IPS-18c (cell line): ENCODE measurements around the gene FDXACB1.
"Not testable (repeated sequence)": the region's sequence is repeated elsewhere in the genome, so short reads cannot be mapped to it uniquely, and the experiment has no call there.

Experiments used
- H3K4me3 ChIP-seq: 2 replicates; pipeline ENCODE4 v1.7.0; 2013; ENCODE audit warnings: low read depth, mild to moderate bottlenecking, low read length, moderate library complexity; ENCODE audit not compliant: insufficient read depth
- H3K9me3 ChIP-seq: one replicate; pipeline ENCODE4 v1.6.1; 2013; ENCODE audit warnings: mild to moderate bottlenecking, low read length, moderate library complexity; ENCODE audit not compliant: control insufficient read depth, insufficient read depth

Gene FDXACB1

DNA sequence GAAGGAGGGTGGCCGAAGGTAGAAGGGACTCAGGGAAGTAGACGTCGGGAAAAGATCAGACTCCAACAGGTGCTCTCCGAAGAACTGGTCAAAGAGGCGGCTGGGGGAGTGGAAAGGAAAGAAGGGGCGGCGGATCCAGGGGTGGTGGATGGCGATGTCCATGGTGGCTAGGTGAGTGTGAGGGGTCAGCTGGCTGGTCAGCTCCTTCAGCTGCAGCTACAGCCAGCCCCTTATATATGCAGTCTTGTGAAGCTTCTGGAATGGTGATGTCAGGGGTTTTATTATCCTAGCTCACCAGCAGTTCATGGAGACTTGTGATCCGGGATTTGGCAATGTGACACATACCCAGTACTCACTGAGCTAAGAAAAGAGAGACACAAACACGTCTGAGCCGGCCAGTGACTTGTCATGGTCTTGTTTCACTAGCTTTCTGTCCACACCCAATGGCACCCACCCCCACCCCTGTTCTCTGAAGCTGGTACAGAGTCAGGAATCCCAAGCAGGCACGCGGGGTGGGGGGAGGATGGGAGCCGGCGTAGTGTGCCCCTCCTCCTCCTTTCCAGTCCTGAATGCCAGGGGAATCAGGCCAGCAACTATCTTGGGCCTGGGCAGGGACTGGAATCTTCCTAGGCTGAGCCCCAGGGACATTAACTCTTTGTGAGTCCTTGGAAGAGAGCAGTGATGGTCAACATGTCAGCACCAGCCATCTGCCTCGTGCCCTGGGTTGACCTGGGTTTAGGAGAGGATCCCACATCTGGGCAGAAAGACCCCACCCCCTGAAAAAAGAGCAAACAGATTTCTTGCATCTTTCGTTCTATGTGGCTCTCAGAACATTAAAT lies 32.8 kb upstream of the FDXACB1 start, which contains the start of gene CRYAB:
CRYAB (minus strand) TSS at position 208 of the 839 bp plus-strand sequence; CDS start at position 162, 46 bp downstream.
- 0 out of 2 replicates have a peak within 1 kb of the TSS, but pooled peaks have one; percentile 5 for H3K4me3 ChIP-seq
- H3K9me3 ChIP-seq, result no peaks in the 10 kb centered on the region

DNA sequence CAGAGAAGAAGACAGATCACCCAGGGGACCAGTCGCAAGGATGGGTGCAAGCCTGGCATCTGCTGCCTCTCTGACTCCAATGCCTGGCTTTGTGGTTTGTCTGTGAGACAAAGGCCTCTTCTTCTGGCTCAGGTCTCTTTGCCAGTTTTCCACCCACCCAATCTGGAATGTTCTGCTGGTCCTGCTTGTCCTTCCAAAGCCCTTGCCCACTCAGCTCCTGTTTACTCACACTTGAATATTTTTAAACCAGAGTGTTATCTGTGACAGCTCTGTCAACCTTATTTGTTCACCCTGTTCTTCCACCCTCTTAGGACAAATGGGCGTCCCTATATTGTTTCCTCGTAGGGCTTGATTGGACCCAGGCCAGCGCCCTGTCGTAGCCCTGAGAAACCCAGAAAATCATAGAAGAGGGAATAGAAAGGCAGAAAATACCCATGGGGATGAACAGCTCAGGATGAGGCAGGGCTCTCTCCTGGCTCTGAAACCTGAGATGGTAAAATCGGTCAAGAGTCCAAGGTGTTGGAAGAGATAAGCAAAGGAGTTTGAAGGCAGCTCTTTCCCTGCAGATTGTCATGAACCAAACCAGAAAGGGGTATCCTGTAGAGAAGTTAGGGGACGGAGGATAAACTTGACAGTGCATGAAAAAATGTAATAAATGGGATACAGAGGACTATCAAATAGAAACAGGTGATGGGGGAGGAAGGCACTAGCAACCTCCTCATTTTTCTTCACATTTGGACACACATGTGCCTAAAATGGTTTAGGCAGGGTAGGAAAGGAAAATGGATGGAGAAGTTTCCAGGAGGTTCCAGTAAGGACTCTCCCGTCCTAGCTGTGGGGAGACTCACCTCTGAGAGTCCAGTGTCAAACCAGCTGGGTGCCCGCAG lies 32.0 kb upstream of the FDXACB1 start:
- no peak overlapping the region for H3K4me3 ChIP-seq
- no peaks in the 10 kb centered on the region for H3K9me3 ChIP-seq

DNA sequence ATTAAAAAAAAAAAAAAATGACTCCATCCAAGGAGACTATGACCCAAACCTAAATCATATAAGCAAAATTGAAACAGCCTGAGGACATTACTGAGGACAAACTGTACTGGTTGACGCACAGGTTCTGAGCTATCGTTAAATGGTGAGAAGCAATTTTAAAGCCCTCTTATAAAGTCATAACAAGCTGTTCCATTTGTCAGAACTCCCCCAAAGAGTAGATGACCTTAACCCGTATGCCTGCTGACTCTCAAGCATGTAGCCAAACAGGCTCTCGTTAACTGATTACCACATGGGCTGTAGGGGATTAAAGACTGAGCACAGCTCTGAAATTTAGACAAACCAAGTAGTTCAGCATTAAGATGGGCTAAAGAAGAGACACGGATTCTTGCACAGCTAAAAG lies 30.4 kb upstream of the FDXACB1 start:
- Histone ChIP-seq H3K9me3 (no peaks in the 10 kb centered on the region), H3K4me3 (no peak overlapping the region)

DNA sequence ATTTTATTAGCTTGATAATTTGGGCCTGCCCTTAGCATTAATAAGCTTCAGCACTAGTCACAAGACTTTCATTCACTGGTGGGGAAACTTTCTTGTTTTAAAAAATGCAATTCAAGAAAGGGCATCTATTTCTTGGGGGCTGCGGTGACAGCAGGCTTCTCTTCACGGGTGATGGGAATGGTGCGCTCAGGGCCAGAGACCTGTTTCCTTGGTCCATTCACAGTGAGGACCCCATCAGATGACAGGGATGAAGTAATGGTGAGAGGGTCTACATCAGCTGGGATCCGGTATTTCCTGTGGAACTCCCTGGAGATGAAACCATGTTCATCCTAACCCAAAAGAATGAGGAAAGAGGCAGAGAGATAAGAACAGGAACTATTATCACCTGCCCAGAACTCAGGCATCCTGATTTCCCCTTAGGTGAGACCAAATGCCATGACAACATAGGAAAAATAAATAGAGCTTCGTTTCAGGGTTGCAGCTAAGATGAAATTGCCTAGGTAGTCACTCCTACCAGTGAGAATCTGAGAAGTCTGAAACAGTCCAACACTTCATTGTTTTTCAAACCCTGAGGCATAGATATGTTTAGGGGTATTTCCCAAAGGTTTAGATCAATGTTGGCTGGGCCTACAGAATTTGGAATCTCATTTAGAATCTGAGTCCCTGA lies 29.8 kb upstream of the FDXACB1 start:
- H3K4me3 ChIP-seq, result no peak overlapping the region
- H3K9me3 ChIP-seq, result no peaks in the 10 kb centered on the region

DNA sequence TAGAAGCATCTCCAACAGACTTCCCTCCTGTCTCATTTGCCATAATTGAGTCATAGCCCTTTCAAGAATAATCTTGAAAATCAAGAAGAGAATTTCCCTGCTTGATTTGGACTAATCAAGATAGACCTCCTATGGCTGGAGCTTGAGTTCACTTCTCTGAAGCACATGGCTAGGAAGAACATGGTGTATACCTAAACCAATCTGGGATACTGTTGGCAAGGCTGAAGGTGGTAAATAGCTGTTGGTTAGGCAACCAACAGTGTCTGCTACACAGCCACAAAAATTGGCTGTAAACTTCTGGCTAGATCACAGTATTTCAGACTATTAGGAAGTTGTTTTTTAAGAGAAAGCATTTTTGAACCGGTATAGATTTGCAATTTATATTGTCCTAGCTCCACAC lies 27.7 kb upstream of the FDXACB1 start:
- H3K4me3 ChIP-seq, result no peak overlapping the region
- no peaks in the 10 kb centered on the region for H3K9me3 ChIP-seq

DNA sequence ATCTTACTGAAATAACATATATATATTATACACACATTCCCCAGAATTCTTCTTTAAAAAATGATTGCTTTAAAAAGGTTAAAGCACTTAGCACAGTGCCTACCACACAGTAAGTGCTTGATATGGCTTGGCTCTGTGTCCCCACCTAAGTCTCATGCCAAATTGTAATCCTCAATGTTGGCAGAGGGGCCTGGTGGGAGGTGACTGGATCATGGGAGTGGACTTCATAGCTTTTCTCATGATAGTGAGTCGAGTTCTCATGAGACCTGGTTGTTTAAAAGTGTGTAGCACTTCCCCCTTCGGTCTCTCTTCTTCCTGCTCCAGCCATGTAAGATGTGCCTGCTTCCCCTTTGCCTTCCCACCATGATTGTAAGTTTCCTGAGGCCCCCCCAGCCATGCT lies 26.4 kb upstream of the FDXACB1 start:
- Histone ChIP-seq H3K4me3 (no peak overlapping the region), H3K9me3 (no peaks in the 10 kb centered on the region)

DNA sequence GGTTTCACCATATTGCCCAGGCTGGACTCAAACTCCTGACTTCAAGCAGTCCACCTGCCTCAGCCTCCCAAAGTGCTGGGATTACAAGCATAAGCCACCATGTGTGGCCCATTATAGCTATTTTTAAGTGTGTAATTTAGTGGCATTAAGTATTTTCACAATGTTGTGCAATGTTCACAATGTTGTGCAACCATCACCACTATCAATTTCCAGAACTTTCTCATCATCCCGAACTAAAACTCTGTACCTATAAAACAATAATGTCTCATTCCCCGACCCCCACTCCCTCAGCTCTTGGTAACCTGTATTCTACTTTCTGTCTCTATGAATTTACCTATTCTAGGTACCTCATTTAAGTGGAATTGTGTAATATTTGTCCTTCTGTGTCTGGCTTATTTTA lies 7.9 kb upstream of the FDXACB1 start:
- Histone ChIP-seq H3K4me3 (no peak overlapping the region), H3K9me3 (no peaks in the 10 kb centered on the region)

DNA sequence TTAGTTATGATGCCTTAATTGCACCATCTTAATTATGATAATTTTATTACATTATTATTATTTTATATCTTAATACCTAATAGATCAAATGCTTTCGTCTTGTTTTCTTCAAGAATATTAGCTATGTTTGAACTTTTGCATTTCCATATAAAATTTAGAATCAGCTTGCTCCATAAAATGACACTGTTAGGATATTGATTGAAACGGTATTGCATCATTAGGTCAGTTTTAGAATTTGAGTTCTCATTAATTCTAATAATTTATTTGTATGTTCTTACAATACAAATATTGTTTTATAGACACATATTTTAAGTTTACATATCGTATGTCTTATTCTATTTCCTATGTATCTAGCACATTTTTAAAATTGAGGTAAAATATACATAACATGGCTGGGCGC lies 7.1 kb upstream of the FDXACB1 start:
- H3K9me3 ChIP-seq, result no peaks in the 10 kb centered on the region
- no peak overlapping the region for H3K4me3 ChIP-seq

DNA sequence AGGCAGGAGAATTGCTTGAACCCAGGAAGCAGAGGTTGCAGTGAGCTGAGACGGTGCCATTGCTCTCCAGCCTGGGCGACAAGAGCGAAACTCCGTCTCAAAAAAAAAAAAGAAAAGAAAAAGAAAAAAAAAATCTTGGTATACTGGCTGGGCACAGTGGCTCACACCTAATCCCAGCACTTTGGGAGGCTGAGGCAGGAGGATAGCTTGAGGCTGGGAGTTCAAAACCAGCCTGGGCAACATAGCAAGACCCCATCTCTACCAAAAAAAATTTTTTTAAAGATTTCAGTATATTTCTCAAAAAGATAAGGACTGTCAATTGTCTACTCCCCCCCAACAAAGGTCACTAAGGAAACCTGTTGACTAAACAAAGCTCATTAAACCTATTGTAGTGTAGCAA lies 6.1 kb upstream of the FDXACB1 start:
- H3K4me3 ChIP-seq, H3K9me3 ChIP-seq: not testable (repeated sequence)

DNA sequence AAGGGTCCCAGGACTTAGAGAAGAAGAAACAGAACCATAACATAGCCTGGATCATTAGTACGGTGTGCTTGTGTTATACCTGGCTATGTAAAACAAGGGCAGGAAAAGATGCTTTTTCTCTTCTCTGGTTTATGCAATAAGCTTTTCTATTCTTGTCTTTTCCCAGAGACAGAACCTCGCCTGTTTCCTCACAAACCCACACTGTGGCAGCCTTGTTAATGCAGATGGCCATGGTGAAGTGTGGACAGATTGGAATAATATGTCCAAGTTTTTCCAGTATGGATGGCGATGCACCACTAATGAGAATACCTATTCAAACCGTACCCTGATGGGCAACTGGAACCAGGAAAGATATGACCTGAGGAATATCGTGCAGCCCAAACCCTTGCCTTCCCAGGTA lies 3.2 kb upstream of the FDXACB1 start:
- no peak overlapping the region for H3K4me3 ChIP-seq

DNA sequence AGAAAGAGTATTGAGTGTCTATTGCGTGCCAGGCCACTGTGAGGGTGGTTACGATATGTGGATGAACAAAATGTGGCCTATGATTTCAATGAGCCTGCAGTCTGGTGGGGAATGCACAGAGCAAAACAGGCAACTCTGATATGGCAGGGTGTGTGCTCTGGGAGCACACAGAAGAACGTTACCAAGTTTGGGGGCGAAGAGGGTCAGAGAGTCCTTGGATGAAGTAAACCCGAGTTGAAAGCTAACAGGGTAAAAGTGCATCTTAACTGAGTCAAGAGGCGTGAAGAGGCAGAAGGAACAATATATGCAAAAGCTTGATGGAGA lies 634 bp upstream of the FDXACB1 start:
- Histone ChIP-seq H3K4me3 (peak overlapping the region; percentile 82), H3K9me3 (no peaks in the 10 kb centered on the region)

More for the DNA sequence above, 3.2 kb upstream of the FDXACB1 start:
- no peaks in the 10 kb centered on the region for H3K9me3 ChIP-seq

DNA sequence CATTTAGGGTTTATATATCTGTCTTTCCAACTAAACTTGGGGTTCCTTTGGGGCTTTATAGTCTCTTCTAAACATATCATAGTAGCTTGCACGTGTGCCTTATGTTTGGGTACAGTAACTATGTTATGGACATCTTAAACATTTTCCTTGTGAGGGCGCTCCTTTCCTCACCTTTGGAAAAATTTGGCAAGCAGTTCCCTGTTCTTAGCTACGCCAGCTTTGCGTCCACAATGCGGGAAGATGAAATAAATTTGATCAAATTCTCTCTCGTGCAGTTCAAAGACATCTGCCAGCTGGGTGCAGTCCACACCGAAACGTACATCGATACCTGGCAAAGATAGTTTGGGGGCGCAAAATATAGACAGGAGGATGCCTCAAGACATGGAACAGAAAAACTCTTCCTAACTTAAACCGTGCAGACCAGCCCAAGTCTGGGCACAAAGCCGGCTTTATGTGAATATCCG lies 548 bp downstream of the FDXACB1 start:
- Histone ChIP-seq H3K9me3 (no peaks in the 10 kb centered on the region), H3K4me3 (peak overlapping the region; percentile 82; the same call in 1 of the 2 replicates)

DNA sequence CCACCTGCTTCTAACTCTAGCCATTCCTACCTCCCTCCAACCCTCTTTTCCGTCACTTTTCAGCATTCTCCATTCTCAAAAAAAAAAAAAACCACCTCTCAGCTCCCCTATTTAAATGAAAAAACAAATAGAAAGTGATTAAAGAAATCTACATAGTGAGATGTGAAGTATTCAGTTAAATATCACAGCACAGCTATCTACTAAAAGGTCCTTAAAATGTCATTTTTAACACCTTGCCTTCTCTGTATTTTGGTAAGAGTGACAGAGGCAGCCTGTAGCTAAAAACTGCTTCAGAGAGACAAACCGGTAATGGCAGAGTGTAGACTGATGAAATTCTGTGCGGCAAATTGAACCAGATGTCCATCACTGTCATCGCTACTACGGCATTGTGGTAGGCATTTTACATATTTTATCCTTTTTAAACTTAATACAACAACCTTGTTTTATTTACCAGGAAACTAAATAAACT lies 7.2 kb downstream of the FDXACB1 start:
- H3K9me3 ChIP-seq, result no peaks in the 10 kb centered on the region
- peak overlapping the region; percentile 92 for H3K4me3 ChIP-seq

DNA sequence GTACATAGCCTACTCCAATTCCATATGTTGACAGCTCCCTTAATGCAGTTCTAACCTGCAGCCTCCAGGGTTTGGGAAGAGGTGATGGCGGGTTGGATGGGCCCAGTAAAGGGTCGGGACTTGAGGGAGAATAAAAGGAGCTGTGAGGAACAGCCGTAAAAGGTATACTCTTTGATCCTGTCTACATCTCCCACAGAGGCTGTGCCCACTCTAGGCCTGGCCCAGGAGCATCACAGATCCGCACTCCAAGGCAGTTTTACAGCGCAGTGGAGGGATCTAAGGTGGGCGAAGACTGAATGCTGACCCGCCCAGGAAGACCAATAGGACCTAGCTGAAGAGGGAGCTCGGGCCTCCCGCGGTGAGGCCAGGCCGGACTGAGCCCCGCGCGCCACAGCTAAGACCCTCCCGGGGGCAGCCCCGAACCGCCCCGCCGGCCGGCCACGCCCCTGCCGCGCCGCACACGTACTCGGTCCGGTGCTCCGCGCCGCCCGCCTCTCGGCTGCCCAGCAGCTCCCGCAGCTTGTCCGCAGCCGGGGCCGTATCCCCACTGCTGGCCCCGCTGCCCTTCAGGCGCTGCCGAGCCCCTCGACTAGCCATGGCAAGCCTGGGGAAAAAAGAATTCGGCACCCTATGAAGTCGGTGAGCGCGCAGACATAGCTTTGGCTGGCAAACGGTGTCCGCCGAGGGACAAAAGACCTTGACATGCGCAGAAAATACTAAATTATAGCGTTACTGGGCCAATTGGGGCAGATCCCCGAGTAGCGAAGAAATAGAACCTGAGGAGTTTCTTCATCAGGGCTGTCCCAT lies 7.9 kb downstream of the FDXACB1 start, which contains the start of gene ALG9:
ALG9 (minus strand) TSS at position 696 of the 807 bp plus-strand sequence; CDS start at position 597, 99 bp downstream.
- H3K9me3 ChIP-seq, result no peaks in the 10 kb centered on the region
- peak within 1 kb of the TSS; percentile 92 for H3K4me3 ChIP-seq

DNA sequence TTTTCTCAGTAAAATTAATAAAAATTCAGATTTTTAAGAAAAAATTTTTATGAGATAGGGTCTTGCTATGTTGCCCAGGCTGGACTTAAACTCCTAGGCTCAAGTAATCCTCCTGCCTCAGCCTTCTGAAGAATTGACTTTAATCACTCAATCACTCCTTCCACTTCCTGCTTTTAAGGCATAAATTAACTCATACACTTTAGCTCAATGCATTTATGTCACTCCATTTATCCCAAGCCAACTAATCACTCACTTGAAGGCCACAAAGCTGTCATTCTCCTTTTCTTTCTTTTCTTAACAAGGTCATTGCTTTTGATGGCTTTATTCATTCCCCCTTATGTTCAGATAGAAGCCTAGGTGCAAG lies 8.5 kb downstream of the FDXACB1 start:
- peak overlapping the region; percentile 92 for H3K4me3 ChIP-seq
- H3K9me3 ChIP-seq, result no peaks in the 10 kb centered on the region

DNA sequence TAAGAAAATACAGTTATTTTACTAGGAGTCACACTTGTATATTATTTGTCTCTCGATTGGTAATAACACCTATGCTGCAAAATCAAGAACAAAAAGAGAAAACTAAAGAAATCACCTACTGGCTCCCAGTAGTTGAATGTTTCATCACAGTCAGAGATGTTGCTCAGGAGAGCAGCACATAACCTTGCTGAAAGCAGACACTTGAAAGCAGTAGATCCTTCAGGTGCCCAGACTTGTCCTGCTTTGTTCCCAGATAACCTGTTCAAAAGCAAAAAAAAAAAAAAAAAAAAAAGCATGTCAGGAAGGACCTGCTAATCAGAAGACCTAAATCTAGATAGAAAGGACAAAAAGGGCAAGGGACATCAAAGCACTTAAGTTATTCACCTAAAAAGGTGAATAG lies 8.9 kb downstream of the FDXACB1 start:
- H3K4me3 ChIP-seq, result no peak overlapping the region

DNA sequence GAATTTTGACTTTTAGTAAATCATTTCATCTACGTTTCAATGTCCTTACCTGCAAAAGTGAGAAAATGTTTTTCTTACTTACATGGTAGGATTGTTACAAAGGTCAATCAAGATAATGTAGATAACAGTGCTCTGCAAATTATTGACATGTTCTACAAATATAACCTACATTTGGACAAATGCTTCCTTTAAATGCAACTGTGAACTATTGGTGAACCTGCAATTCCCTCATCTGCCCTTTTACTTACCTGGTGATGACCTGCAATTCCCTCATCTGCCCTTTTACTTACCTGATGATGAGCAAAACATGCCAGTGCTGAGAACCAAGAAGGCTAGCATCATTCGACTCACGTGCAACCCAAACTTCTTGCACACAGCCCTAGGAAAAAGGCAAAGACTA lies 18.7 kb downstream of the FDXACB1 start:
- H3K4me3 ChIP-seq, result no peak overlapping the region
- H3K9me3 ChIP-seq, result no peaks in the 10 kb centered on the region

More for the DNA sequence above, 8.9 kb downstream of the FDXACB1 start:
- H3K9me3 ChIP-seq, result no peaks in the 10 kb centered on the region
